NCI-H748 (cell line): ENCODE data around the gene COBL.

Experiments
- DNase-seq: peaks from one replicate; lab custom pipeline; 2025; ENCODE audit not compliant: unreplicated experiment; lab: John Stamatoyannopoulos, UW

The COBL gene

GRCh38 chr7:51062222-51062987, 254.2 kb downstream of the COBL start:
- DNase-seq: no peak

GRCh38 chr7:51060536-51060935, 256.1 kb downstream of the COBL start:
- DNase-seq: no peak

GRCh38 chr7:51059504-51060142, 257.0 kb downstream of the COBL start:
- no peak for DNase-seq

GRCh38 chr7:51058764-51059163, 257.8 kb downstream of the COBL start:
- no peak for DNase-seq

- no peak for DNase-seq
Measured at GRCh38 chr7:51055039-51055840, 261.4 kb downstream of the COBL start.

GRCh38 chr7:51054231-51054630, 262.4 kb downstream of the COBL start:
- no peak for DNase-seq

- DNase-seq: no peak
Measured at GRCh38 chr7:51053160-51053925, 263.3 kb downstream of the COBL start.

GRCh38 chr7:51046482-51046881, 270.1 kb downstream of the COBL start:
- no peak for DNase-seq

- DNase-seq: peak; percentile 74
Measured at GRCh38 chr7:51046103-51046466, 270.5 kb downstream of the COBL start.

GRCh38 chr7:51045319-51046102, 271.1 kb downstream of the COBL start:
- no peak for DNase-seq

GRCh38 chr7:51043461-51043860, 273.1 kb downstream of the COBL start:
- DNase-seq: no peak

GRCh38 chr7:51040787-51041186, 275.8 kb downstream of the COBL start:
- peak; percentile 40 for DNase-seq

GRCh38 chr7:51038573-51038972, 278.0 kb downstream of the COBL start:
- DNase-seq: no peak

- no peak for DNase-seq
Measured at GRCh38 chr7:51035716-51036115, 280.9 kb downstream of the COBL start.

GRCh38 chr7:51034521-51035264, 281.9 kb downstream of the COBL start:
- DNase-seq: no peak

- no peak for DNase-seq
Measured at GRCh38 chr7:51033727-51034520, 282.7 kb downstream of the COBL start.

GRCh38 chr7:51031791-51032515, 284.7 kb downstream of the COBL start:
- no peak for DNase-seq

GRCh38 chr7:51031216-51031615, 285.4 kb downstream of the COBL start:
- no peak for DNase-seq
